Fibroblast of pulmonary artery (primary cell): Measurements from ENCODE around the gene DCLRE1A.
"Not testable (repeated sequence)": the region's sequence is repeated elsewhere in the genome, so short reads cannot be mapped to it uniquely, and the experiment has no call there.

Source experiments
- DNase-seq: peaks from one replicate; pipeline ENCODE4 v3.0.0-alpha.2; 2010; ENCODE audit warnings: low read depth
- H3K4me3 ChIP-seq: replicated peaks from 2 replicates; pipeline ENCODE4 v1.5.1; 2011; ENCODE audit warnings: low read depth, mild to moderate bottlenecking, control low read depth, low read length, moderate library complexity
- TF ChIP-seq, protein P1 (sequence below): IDR thresholded peaks from 2 replicates; pipeline ENCODE4 v1.5.1; 2011; ENCODE audit warnings: mild to moderate bottlenecking, control low read depth, low read length, inconsistent platforms; ENCODE audit errors: missing control alignments

The DCLRE1A gene

GRCh38 chr10:113849140-113849803, 4.6 kb downstream of the DCLRE1A start:
- TF ChIP-seq, protein P1, sequence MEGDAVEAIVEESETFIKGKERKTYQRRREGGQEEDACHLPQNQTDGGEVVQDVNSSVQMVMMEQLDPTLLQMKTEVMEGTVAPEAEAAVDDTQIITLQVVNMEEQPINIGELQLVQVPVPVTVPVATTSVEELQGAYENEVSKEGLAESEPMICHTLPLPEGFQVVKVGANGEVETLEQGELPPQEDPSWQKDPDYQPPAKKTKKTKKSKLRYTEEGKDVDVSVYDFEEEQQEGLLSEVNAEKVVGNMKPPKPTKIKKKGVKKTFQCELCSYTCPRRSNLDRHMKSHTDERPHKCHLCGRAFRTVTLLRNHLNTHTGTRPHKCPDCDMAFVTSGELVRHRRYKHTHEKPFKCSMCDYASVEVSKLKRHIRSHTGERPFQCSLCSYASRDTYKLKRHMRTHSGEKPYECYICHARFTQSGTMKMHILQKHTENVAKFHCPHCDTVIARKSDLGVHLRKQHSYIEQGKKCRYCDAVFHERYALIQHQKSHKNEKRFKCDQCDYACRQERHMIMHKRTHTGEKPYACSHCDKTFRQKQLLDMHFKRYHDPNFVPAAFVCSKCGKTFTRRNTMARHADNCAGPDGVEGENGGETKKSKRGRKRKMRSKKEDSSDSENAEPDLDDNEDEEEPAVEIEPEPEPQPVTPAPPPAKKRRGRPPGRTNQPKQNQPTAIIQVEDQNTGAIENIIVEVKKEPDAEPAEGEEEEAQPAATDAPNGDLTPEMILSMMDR, result no peak
- DNase-seq, result no peak
- H3K4me3 ChIP-seq, result no peak overlapping the region

- TF ChIP-seq, protein P1, result no peak
- H3K4me3 ChIP-seq, result no peak overlapping the region
- no peak for DNase-seq
Observed at GRCh38 chr10:113846036-113846435, 7.8 kb downstream of the DCLRE1A start.

- no peak for DNase-seq
- H3K4me3 ChIP-seq, result no peak overlapping the region
- TF ChIP-seq, protein P1, result no peak
Observed at GRCh38 chr10:113843972-113844485, 9.9 kb downstream of the DCLRE1A start.

GRCh38 chr10:113842171-113842570, 11.7 kb downstream of the DCLRE1A start:
- H3K4me3 ChIP-seq, result no peak overlapping the region
- no peak for DNase-seq
- TF ChIP-seq, protein P1, result no peak

GRCh38 chr10:113828567-113828966, 25.3 kb downstream of the DCLRE1A start:
- not testable (repeated sequence) for H3K4me3 ChIP-seq, DNase-seq

DNA sequence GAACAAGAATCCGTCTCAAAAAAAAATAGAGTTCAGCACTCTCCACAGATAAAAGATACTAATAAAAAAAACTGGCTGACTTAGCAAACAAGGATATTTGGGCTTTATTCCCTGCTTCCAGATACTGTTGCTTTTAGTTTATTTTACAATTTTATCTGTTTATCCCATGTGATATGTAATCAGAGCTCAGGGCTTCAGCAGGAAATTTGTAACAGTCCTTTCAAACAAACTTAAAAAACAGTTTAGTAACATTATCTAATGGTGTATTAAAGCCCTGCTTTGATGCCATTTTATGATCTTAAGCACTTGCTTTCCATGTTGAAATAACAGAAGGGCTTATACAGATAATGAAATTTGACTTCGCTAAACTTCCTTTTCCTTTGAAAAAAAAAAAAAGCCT, 28.1 kb downstream of the DCLRE1A start:
- DNase-seq, result no peak
- TF ChIP-seq, protein P1, result no peak
- H3K4me3 ChIP-seq, result no peak overlapping the region

DNA sequence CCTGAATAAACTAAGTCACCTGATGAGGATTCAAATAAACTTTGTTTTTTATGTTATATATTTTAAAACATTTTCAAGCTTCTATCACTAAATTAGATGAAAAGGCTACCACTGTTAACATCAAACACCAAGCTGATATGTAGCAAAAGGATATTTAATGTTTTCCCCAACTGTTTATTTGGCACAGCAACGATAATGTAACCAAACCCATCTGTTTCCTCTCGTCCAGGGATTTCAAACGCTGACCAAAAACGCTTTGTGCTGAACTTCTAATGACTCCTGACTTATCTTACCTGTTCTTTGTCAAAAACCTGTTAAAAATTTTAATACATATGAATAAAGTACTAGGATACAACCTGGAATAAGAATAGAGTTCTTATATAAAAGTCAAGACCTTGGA, 30.5 kb downstream of the DCLRE1A start:
- H3K4me3 ChIP-seq, result no peak overlapping the region
- DNase-seq, result no peak
- TF ChIP-seq, protein P1, result no peak
